ENCODE results near the gene SPRR1A.

Gene SPRR1A

DNA sequence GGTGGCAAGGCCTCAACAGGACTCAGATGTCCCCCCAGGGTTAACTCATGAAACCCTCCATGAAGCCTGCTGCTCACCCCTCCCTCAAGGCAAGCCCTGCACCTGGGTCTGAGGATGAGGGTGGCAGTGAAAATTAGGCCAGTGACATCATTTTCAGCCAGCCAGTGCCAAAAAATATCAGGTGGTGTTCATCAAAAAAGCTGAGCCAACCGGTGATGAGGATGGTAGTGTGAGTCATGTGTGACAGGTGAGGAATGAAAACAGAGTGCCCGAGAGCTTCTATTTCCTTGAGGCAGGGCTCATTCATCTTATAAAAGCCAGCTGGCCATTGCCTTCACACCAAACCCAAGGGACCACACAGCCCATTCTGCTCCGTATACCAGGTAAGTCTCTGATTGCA lies at the start of gene SPRR1A:
SPRR1A (plus strand) TSS at position 339 of the 400 bp plus-strand sequence. CDS start 1,150 bp downstream, outside the sequence.
- no peak for DNase-seq

DNA sequence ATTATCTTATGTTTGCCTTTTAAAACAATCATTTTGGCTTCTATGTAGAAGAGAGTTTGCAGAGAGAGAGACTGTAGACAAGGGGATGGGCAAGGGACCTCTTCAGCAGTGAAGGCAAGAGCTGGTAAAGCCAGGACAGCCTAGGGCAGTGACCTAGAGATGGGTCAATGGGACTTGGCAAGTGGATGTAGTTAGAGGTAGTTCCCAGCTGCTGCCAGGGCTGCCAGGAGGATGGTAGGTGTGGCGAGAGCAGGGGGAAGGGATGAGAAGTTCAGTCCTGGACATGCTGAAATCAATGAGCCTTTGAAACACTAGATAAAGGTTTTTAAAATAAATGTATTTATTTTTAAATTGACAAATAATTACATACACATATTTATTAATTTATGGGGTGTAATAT lies 43.3 kb upstream of the SPRR1A start:
- DNase-seq, result no peak

- DNase-seq, result no peak
Measured at GRCh38 chr1:152941037-152941711, 42.7 kb upstream of the SPRR1A start.

DNA sequence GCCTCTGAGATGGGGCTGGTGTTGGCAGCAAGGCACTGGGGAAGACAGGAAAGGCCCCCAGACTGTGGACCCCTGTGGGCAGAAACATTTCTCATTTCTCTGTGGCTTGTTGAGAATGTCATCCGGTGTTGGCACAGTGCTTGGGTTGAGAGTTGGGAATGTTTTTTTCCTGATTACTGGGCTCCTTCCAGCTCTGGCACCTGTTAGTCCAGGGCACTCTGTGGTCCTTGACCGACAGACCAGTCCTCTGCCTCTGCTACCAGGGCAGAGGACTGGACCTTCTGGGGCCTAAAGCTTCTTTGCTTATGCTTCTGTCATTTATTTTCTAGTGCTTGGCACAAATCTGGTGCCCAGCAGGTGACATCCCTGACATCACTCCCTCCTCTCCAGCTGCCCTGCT lies 41.7 kb upstream of the SPRR1A start:
- DNase-seq, result no peak

DNA sequence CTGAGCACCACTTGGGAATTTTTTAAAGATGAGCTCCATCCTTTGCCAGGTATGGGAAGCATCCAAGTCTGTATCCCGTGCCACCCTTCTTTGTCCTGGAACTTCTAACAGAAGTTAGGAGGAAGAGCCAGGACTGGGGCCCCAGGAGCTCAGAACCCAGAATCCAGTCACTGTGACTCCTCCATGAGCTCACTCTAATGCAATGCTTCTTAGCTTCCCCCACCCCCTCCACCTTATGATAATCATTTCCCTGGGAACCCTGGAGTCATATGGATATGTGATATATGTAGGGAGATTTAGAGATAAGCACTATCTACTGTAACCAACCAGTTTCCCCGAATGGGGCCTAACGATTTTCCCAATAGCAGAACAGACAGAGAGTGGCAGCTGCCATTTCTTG lies 37.6 kb upstream of the SPRR1A start:
- DNase-seq, result no peak

DNA sequence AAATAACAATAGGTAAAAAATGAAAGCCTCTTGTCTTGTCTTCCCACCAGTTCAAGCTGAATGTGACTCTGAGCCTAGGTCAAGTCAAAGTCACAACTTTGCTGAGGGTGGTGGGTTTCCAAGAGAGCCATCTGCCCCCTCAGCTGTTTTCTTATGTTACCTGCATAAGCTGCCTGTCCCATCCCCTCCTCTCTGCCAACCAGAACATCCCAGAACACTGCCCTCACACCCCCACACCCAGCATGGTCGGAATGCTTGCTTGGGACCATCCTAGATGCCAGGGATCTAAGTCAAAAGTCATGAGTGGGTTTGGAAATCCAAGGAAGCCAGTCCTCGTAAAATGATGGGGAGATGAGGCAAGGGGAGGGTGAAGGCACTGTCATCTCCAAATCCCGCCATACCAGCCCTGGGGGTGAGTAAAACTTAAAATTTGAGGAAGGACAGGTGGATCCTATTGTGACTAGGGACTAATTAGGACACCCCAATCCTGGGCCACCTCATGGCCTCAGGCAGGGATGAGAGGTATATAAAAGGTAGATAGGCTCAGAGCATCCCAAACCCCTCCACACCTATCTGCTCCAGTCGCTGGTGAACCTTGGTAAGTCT lies 37.1 kb upstream of the SPRR1A start, which contains the start of gene SPRR5:
SPRR5 (plus strand) TSS at position 556 of the 606 bp plus-strand sequence. CDS start 1,349 bp downstream, outside the sequence.
- DNase-seq, result no peak

GRCh38 chr1:152951711-152952110 lies 32.2 kb upstream of the SPRR1A start:
- no peak for DNase-seq

DNA sequence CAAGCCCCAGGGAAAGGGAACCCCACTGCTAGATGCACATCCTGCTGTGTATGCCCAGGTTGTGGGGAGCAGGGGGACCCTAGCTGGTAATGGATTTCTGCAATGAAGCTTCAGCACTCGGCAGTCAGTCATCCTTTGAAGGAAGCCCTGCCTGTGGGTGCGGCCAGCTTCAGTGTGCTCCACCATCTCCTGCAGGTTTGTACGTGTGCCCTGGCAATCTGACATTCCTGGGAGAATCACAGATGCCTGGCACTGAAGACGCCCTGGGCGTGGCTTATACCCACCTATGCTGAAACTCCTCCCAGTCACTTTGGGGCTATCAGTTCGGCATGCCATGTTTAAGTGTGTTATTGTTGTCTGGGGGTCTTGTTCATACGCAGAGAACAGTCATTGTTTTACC lies 30.1 kb upstream of the SPRR1A start:
- DNase-seq, result no peak

DNA sequence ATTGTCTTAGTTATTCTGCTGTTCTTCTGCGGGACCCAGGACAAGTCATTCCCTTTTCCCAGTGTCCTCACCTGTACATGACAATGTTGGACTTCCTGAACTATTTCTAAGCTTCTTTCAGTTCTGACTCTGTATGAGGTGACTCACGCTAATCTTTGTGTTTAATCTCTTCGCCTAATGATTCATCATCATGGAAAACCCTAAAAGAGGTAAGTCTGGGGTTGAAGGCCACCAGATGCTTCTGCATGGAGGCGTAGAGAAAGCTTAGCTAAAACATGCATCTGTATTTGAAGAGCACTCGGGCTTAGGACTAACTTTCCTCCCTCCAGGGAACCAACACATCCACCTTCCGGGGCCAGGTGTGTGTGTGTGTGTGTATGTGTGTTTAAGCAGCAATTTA lies 29.4 kb upstream of the SPRR1A start:
- no peak for DNase-seq

DNA sequence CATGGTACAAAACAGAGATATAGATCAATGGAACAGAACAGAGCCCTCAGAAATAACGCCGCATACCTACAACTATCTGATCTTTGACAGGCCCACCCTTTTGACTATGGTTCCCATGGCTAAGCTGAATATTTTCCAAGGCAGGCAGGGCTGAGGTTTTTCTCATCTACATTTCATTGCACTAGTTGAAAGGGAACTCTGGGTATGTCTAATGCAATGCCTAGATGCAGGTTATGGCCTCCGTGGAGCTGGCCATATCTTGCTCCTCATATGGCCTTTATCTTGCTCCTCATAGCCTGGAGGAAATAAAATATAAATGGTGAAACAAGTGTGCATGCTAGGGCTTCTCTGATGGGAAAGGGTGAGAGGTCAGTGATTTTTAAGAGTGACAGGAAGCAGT lies 26.3 kb upstream of the SPRR1A start:
- DNase-seq, result no peak

- DNase-seq, result no peak
Measured at GRCh38 chr1:152959273-152959672, 24.6 kb upstream of the SPRR1A start.

DNA sequence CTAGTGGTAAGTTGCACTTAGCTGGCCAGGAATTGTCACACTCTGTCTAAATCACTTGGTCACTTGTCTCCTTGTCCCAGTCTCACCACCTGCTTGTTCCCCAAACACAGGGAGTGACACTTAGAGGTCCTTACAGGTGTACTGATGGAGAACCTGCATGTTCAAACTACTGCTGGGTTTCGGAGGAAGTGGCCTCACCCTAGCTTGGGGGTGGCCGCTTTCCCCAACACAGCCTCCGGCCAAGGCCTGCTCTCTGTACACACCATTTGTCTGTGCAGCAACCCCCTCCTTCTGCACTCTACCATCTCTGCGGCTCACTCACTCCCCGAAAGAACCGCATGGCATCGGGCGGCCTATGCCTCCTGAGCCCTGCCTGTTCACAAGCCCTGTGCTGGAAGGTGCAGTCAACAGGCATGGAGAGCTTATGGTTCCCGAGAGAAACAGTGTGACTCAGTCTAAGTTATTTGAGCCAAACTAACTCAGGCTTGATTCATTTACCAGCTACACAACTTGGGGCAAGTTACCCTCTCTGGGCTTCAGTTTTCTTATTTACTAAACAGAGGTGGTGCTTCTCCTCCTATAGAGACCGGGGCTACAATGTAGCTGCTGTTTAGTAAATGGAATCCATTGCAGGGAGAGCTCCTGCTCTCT lies 24.0 kb upstream of the SPRR1A start:
- DNase-seq, result no peak

DNA sequence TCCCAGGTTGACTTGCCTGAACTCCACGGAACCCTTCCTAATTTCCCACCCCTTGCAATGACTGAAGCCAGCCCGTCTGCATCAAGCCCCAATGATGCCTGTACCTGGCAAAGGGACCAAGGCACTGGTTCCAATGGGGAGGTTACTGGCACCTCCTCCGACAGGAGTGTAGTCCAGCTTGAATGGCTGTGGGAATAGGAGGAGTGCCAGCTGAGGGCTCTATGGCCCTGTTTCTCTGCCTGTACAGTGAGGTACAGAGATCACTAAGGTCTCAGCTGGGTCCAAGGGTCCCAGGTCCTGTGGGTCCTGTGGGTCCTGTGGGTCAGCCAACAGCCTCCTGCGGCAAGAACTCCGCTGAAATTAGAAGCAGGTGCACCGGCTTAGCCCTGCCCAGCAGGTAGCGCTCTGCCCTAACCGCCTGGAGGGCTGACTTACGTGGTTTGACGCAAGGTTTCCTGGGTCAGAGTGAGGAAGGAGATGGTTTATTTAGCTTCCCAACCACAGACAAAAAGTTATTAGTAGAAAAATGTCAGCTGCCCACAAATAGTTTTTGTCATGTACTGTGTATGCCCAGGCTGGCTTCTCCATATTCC lies 23.3 kb upstream of the SPRR1A start:
- no peak for DNase-seq

DNA sequence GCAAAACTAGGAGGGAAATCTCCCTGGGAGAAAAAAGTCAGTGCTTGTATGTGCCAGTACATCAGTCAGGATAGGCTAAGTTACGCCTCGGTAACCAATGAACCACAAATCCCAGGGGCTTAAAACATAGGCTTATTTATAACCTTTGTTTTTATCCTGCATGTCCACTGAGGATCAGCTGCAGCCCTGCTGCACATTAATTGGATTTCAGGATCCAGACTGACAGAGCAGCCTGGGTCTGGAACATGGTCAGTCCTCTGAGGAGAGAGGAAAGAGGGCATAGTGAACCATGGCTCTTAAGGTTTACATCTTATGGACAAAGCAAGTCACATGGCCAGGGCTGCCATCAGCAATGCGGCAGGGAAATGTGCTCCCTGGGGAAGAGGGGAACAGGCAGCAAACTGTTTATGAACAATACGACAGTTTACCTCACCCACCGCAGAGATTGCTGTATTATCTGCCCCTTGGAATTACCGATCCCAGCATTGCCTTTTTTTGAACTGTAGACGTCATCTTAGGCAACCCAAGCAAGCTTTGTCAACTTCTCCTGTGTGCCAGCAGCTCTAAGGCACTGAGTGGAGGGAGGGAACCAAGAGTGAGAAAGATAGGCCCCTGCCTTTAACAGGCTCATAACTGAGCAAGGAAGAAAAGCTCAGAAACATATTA lies 22.5 kb upstream of the SPRR1A start:
- no peak for DNase-seq

DNA sequence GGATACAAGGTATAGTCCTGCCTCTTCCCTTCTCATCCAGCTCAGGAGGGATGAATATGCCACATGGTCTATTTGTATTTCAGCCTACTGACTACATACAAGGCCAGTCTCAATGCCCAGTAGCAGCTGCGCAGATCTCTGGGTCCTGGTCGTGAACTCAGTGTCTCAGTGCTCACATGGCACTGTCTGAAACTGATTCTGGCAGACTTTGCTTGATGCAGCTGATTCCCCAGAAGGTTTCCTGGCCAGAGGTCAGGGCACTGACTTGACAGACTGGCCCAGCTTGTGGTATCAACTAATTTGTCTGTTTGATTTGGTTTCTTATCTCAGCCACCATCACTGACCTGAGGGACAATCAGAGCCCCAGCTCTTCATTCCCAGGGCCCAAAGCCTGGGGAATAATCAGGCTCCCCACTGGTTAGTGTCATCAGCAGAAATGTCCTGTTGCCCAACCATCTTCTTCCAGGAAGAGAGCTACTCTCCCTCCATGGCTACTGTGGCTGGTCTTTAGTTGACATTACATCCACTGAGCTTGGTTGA lies 20.9 kb upstream of the SPRR1A start:
- no peak for DNase-seq

GRCh38 chr1:152964536-152964935 lies 19.3 kb upstream of the SPRR1A start:
- no peak for DNase-seq

DNA sequence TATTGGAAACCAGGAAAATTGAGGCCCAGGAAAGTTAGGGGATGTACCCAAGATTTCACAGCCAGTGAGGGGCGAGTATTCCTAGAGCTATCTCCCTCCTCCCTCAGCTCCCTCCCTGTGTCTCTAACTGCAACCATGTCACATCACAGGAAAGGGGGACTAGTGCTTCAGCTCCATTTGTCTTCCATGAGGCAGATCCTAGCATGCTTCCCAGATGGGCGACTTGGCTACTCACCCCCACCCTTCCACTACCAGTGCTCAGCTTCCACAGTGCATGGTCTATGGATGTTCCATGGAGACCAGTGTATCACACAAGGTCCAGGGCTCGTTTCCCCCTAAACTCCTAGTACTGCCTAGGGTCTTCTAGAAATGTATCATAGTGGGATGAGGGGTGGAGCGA lies 18.0 kb upstream of the SPRR1A start:
- DNase-seq, result no peak

DNA sequence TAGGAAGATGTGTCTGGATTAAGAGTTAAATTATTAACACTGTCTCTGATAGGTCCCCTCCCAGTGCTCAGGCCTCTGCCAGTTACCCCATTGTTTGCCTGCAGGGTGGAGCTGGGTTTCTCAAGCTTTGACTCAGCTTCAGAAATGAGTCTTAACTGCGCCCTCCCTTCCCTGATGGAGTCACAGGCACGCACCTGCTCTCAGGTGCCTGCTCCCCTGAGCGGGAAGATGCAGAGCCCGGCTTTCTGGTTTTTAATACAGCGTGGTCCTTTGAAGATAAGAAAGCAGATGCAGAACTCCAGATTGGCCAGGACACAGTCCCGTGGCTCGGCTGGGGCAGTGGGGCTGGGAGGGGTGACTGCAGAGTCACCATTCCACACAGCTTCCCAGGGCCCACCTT lies 16.7 kb upstream of the SPRR1A start:
- no peak for DNase-seq

DNA sequence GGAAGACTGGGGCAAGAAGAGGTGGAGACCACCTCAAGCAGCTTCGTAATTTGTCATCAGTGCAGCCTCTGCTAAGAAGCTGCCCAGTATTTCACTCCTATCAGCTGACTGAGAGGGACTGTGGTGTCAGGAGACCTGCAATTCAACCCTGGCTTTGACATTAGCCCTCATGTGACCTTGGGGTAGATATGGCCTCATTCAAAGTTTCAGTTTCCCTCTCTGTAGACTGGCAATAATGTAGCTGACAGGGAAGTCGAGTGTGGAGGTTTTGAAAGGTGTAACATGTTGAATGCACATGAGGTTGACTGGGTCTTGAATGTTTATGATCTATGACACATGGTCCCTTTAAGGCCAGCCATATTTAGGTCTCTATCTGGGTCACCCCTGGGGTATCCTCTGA lies 15.6 kb upstream of the SPRR1A start:
- no peak for DNase-seq

- DNase-seq, result no peak
Measured at GRCh38 chr1:152969036-152969435, 14.8 kb upstream of the SPRR1A start.

DNA sequence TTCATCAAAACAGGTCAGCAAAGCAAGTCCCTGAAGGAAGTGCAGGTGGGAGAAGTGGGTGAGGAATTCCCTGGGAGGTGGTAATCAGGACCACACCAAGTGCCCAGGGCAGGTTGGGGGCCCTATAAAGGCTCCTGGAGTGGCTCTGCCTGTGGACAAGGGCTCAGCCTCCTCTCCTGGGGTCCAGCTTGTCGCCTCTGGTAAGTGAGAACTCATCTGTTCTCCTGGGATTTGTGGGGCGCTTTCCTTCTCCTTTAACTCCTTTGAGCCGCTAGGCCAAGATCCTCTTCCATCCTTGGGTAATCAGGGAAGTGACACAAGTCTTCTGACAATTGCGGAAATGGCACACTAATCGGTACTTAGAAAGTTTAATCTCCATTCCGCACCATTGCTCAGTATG lies 13.4 kb upstream of the SPRR1A start, which contains the start of gene SPRR4:
SPRR4 (plus strand) TSS at position 154 of the 400 bp plus-strand sequence. CDS start 1,243 bp downstream, outside the sequence.
- no peak for DNase-seq

- no peak for DNase-seq
Measured at GRCh38 chr1:152972196-152972886, 11.5 kb upstream of the SPRR1A start.
